ENCODE measurements around the gene DPYSL5.

The DPYSL5 gene

GRCh38 chr2:26873286-26873983 lies 25.5 kb downstream of the DPYSL5 start:
- ChIA-PET CTCF (interaction anchor here (0.7 kb wide), 1 partner anchor 37 kb away, joined by 3 read pairs; no protein-coding TSS in a partner anchor), POLR2A (interaction anchor here (0.8 kb wide), 1 partner anchor 397 kb away, joined by 3 read pairs; no protein-coding TSS in a partner anchor)
- TF ChIP-seq FOXA1 (IDR thresholded peaks at IDR 0.05) (no peak), ZNF384 (IDR thresholded peaks at IDR 0.05) (no peak), NFRKB (IDR thresholded peaks at IDR 0.05) (no peak), FOXK2 (IDR thresholded peaks at IDR 0.05) (no peak), L3MBTL2 (conservative IDR thresholded peaks at IDR 0.05) (no peak), HDGF (IDR thresholded peaks at IDR 0.05; ENCODE audit: borderline replicate concordance) (no peak), LEF1 (IDR thresholded peaks at IDR 0.05; ENCODE audit: borderline replicate concordance) (no peak), CTBP1 (IDR thresholded peaks at IDR 0.05; ENCODE audit: borderline replicate concordance) (no peak), FOXM1 (IDR thresholded peaks at IDR 0.05; ENCODE audit: borderline replicate concordance) (no peak), ARNT (IDR thresholded peaks at IDR 0.05) (no peak), TARDBP (IDR thresholded peaks at IDR 0.05) (no peak), SP1 (IDR thresholded peaks at IDR 0.05) (no peak), ELF4 (IDR thresholded peaks at IDR 0.05) (no peak), SUZ12 (IDR thresholded peaks at IDR 0.05) (no peak), BHLHE40 (IDR thresholded peaks at IDR 0.05; ENCODE audit: borderline replicate concordance) (no peak)
- TF ChIP-seq, protein P1, sequence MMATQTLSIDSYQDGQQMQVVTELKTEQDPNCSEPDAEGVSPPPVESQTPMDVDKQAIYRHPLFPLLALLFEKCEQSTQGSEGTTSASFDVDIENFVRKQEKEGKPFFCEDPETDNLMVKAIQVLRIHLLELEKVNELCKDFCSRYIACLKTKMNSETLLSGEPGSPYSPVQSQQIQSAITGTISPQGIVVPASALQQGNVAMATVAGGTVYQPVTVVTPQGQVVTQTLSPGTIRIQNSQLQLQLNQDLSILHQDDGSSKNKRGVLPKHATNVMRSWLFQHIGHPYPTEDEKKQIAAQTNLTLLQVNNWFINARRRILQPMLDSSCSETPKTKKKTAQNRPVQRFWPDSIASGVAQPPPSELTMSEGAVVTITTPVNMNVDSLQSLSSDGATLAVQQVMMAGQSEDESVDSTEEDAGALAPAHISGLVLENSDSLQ (IDR thresholded peaks at IDR 0.05): no peak
- no peak for DNase-seq (ENCODE audit: extremely low spot score)

DNA sequence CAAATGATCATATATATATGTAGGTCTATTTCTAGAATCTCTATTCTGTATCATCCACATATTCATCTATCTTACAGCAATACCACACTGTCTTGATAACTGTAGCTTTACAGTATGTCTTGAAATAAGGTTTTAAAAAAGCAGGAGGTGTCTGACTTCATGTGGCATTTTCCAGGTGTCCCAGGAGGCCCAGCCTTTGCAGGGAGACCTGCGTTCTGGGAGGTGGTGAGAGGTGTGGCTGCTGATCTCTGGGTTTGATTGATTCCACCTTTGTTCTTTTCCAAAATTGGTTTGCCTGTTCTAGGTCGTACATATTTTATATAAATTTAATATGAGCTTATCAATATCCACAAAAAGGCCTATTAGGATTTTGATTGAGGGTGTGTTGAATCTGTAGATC lies 26.6 kb downstream of the DPYSL5 start:
- DNase-seq (ENCODE audit: extremely low spot score): no peak
- POLR2A ChIA-PET: no interaction called here
- CTCF ChIA-PET: interaction anchor here (0.6 to 1.1 kb wide), 2 partner anchors 28 to 41 kb away, joined by 3 to 4 read pairs; no protein-coding TSS in a partner anchor
- TF ChIP-seq, protein P1 (IDR thresholded peaks at IDR 0.05): no peak

GRCh38 chr2:26875065-26875634 lies 27.2 kb downstream of the DPYSL5 start:
- no peak for TF ChIP-seq ARNT (IDR thresholded peaks at IDR 0.05)
- no peak for TF ChIP-seq FOXK2 (IDR thresholded peaks at IDR 0.05)
- TF ChIP-seq TARDBP (IDR thresholded peaks at IDR 0.05): no peak
- TF ChIP-seq FOXA1 (IDR thresholded peaks at IDR 0.05): no peak
- no peak for TF ChIP-seq LEF1 (IDR thresholded peaks at IDR 0.05; ENCODE audit: borderline replicate concordance)
- no peak for TF ChIP-seq HDGF (IDR thresholded peaks at IDR 0.05; ENCODE audit: borderline replicate concordance)
- no peak for TF ChIP-seq FOXM1 (IDR thresholded peaks at IDR 0.05; ENCODE audit: borderline replicate concordance)
- TF ChIP-seq ZNF384 (IDR thresholded peaks at IDR 0.05): no peak
- no peak for TF ChIP-seq L3MBTL2 (conservative IDR thresholded peaks at IDR 0.05)
- TF ChIP-seq NFRKB (IDR thresholded peaks at IDR 0.05): no peak
- no peak for TF ChIP-seq ELF4 (IDR thresholded peaks at IDR 0.05)
- no peak for TF ChIP-seq SP1 (IDR thresholded peaks at IDR 0.05)
- no peak for TF ChIP-seq SUZ12 (IDR thresholded peaks at IDR 0.05)
- TF ChIP-seq BHLHE40 (IDR thresholded peaks at IDR 0.05; ENCODE audit: borderline replicate concordance): no peak
- TF ChIP-seq, protein P1 (IDR thresholded peaks at IDR 0.05): no peak
- no peak for TF ChIP-seq CTBP1 (IDR thresholded peaks at IDR 0.05; ENCODE audit: borderline replicate concordance)
- CTCF ChIA-PET: interaction anchor here (1.1 kb wide), 1 partner anchor 29 kb away, joined by 3 read pairs; no protein-coding TSS in a partner anchor
- POLR2A ChIA-PET: no interaction called here
- no peak for DNase-seq (ENCODE audit: extremely low spot score)

DNA sequence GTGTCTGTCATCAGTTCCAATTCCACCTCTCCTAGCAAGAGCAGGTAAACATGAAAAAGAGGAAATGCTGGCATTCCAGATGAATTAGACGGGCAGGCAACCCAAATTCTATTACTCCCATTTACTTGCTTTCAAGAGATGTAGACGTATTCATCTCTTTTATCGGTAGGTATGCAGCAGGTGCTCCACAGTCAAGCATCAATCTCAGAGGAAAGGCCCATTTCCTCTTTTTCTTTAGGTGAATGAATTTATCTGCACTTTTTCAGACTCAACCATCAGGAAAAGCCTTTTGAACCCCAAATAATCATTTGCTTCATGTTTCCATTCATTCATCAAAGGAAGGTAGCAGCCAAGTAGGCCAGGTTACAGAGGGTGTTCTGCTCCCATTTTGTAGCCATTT lies 27.9 kb downstream of the DPYSL5 start:
- ChIA-PET CTCF (no interaction called here), POLR2A (no interaction called here)
- DNase-seq (ENCODE audit: extremely low spot score): no peak
- TF ChIP-seq, protein P1 (IDR thresholded peaks at IDR 0.05): no peak
- TF ChIP-seq BHLHE40 (IDR thresholded peaks at IDR 0.05; ENCODE audit: borderline replicate concordance) (no peak), FOXK2 (IDR thresholded peaks at IDR 0.05) (no peak), TARDBP (IDR thresholded peaks at IDR 0.05) (no peak), L3MBTL2 (conservative IDR thresholded peaks at IDR 0.05) (no peak), LEF1 (IDR thresholded peaks at IDR 0.05; ENCODE audit: borderline replicate concordance) (no peak), SUZ12 (IDR thresholded peaks at IDR 0.05) (no peak), HDGF (IDR thresholded peaks at IDR 0.05; ENCODE audit: borderline replicate concordance) (no peak), NFRKB (IDR thresholded peaks at IDR 0.05) (no peak), FOXM1 (IDR thresholded peaks at IDR 0.05; ENCODE audit: borderline replicate concordance) (no peak), SP1 (IDR thresholded peaks at IDR 0.05) (no peak), FOXA1 (IDR thresholded peaks at IDR 0.05) (no peak), ELF4 (IDR thresholded peaks at IDR 0.05) (no peak), ARNT (IDR thresholded peaks at IDR 0.05) (no peak), CTBP1 (IDR thresholded peaks at IDR 0.05; ENCODE audit: borderline replicate concordance) (no peak), ZNF384 (IDR thresholded peaks at IDR 0.05) (no peak)

- CTCF ChIA-PET: no interaction called here
- TF ChIP-seq FOXM1 (IDR thresholded peaks at IDR 0.05; ENCODE audit: borderline replicate concordance) (no peak), NFRKB (IDR thresholded peaks at IDR 0.05) (no peak), CTBP1 (IDR thresholded peaks at IDR 0.05; ENCODE audit: borderline replicate concordance) (no peak), HDGF (IDR thresholded peaks at IDR 0.05; ENCODE audit: borderline replicate concordance) (no peak), TARDBP (IDR thresholded peaks at IDR 0.05) (no peak), SUZ12 (IDR thresholded peaks at IDR 0.05) (no peak), LEF1 (IDR thresholded peaks at IDR 0.05; ENCODE audit: borderline replicate concordance) (no peak)
- TF ChIP-seq, protein P1 (IDR thresholded peaks at IDR 0.05): no peak
Observed at GRCh38 chr2:26876260-26876659, 28.3 kb downstream of the DPYSL5 start.

More at GRCh38 chr2:26876260-26876659, 28.3 kb downstream of the DPYSL5 start:
- no peak for DNase-seq (ENCODE audit: extremely low spot score)
- POLR2A ChIA-PET: no interaction called here

Measured in HEK293T (cell line).